Astrocyte (in vitro differentiated cells and primary cell): ENCODE results near the gene ADGRB2.

Experiments
- EZH2 ChIP-seq: IDR thresholded peaks from 2 replicates; pipeline ENCODE4 v1.6.1; 2012; ENCODE audit warnings: mild to moderate bottlenecking, low read length, inconsistent platforms; ENCODE audit not compliant: insufficient read depth
- TF ChIP-seq, protein P1 (sequence below): IDR thresholded peaks from 2 replicates; pipeline ENCODE4 v1.5.1; 2011; ENCODE audit warnings: low read depth, mild to moderate bottlenecking, inconsistent platforms, low read length, moderate library complexity; ENCODE audit not compliant: insufficient read depth

DNA sequence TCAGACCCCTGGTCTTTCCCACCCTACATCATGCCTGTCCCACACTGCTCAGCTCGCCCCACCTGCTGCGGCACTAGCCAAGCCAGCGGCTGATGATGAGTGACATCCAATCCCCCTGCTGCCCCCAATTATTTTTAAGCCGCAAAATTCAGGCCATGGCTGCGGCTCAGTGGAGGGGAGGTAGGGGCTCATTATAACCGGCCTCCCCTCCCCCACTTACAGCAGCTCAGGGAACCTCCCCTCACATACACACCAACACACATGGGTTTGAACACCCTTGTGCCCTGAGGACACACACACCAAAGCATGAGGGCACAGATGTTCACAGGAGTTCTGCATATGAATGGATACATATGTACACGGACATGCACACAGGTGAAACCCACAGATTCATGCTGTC lies 5.3 kb downstream of the ADGRB2 start:
- TF ChIP-seq, protein P1, sequence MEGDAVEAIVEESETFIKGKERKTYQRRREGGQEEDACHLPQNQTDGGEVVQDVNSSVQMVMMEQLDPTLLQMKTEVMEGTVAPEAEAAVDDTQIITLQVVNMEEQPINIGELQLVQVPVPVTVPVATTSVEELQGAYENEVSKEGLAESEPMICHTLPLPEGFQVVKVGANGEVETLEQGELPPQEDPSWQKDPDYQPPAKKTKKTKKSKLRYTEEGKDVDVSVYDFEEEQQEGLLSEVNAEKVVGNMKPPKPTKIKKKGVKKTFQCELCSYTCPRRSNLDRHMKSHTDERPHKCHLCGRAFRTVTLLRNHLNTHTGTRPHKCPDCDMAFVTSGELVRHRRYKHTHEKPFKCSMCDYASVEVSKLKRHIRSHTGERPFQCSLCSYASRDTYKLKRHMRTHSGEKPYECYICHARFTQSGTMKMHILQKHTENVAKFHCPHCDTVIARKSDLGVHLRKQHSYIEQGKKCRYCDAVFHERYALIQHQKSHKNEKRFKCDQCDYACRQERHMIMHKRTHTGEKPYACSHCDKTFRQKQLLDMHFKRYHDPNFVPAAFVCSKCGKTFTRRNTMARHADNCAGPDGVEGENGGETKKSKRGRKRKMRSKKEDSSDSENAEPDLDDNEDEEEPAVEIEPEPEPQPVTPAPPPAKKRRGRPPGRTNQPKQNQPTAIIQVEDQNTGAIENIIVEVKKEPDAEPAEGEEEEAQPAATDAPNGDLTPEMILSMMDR = no peak
- no peak for TF ChIP-seq EZH2
